ENCODE data around the gene TPRX2.

The TPRX2 gene

GRCh38 chr19:47820410-47820809 is 38.6 kb upstream of the TPRX2 start:
- Histone ChIP-seq H3K4me1 (no peaks in the 10 kb centered on the region), H3K27me3 (ENCODE audit: control insufficient read depth, insufficient read depth, low read length) (no peaks in the 10 kb centered on the region), H3K36me3 (ENCODE audit: control insufficient read depth, insufficient read depth, low read length) (no peaks in the 10 kb centered on the region), H3K4me2 (ENCODE audit: low read length) (no peak overlapping the region), H3K27ac (no peak overlapping the region), H2AFZ (no peak overlapping the region), H3K4me3 (ENCODE audit: low read depth, low read length) (no peak overlapping the region), H3K9me3 (ENCODE audit: control insufficient read depth, low read length) (no peaks in the 10 kb centered on the region), H3K79me2 (no peaks in the 10 kb centered on the region), H3K9ac (no peak overlapping the region)
- TF ChIP-seq CTCF (IDR thresholded peaks at IDR 0.05), result no peak

GRCh38 chr19:47821460-47822020 is 37.5 kb upstream of the TPRX2 start, which contains the start of gene CRX:
TSS of gene CRX (plus strand) at chr19:47821937. CDS start at chr19:47834444, 12,507 bp downstream.
- Histone ChIP-seq H3K27ac (no peak within 1 kb of the TSS), H3K9me3 (ENCODE audit: control insufficient read depth, low read length) (no peaks in the 10 kb centered on the region), H3K9ac (no peak within 1 kb of the TSS), H3K79me2 (no peaks in the 10 kb centered on the region), H3K4me1 (no peaks in the 10 kb centered on the region), H2AFZ (no peak within 1 kb of the TSS), H3K27me3 (ENCODE audit: control insufficient read depth, insufficient read depth, low read length) (no peaks in the 10 kb centered on the region), H3K4me2 (ENCODE audit: low read length) (no peak within 1 kb of the TSS), H3K36me3 (ENCODE audit: control insufficient read depth, insufficient read depth, low read length) (no peaks in the 10 kb centered on the region), H3K4me3 (ENCODE audit: low read depth, low read length) (no peak within 1 kb of the TSS)
- TF ChIP-seq CTCF (IDR thresholded peaks at IDR 0.05), result no peak

GRCh38 chr19:47824396-47824795 is 34.6 kb upstream of the TPRX2 start:
- Histone ChIP-seq H3K27me3 (ENCODE audit: control insufficient read depth, insufficient read depth, low read length) (no peaks in the 10 kb centered on the region), H3K4me3 (ENCODE audit: low read depth, low read length) (no peak overlapping the region), H3K36me3 (ENCODE audit: control insufficient read depth, insufficient read depth, low read length) (no peaks in the 10 kb centered on the region), H2AFZ (no peak overlapping the region), H3K9ac (no peak overlapping the region), H3K4me2 (ENCODE audit: low read length) (no peak overlapping the region), H3K27ac (no peak overlapping the region), H3K9me3 (ENCODE audit: control insufficient read depth, low read length) (no peaks in the 10 kb centered on the region), H3K79me2 (no peaks in the 10 kb centered on the region), H3K4me1 (no peaks in the 10 kb centered on the region)
- no peak for TF ChIP-seq CTCF (IDR thresholded peaks at IDR 0.05)

DNA sequence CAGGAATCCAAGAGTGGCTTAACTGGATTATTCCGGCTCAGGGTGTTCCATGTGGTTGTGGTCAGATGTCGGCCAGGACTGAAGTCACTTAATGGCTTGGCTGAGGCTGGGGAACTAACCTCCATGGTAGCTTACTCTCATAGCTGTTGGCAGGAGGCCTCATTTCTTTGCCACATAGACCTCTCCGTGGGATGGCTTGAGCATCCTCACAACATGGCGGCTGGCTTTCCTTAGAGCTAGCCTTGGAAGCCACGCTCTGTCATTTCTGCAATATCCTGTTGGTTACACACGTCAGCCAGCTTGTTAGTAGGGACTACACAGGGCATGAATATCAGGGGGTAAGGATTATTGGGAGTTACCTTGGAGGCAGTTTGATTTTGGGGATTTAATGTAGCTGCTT is 32.2 kb upstream of the TPRX2 start:
- Histone ChIP-seq H3K27me3 (ENCODE audit: control insufficient read depth, insufficient read depth, low read length) (no peaks in the 10 kb centered on the region), H2AFZ (no peak overlapping the region), H3K36me3 (ENCODE audit: control insufficient read depth, insufficient read depth, low read length) (no peaks in the 10 kb centered on the region), H3K4me3 (ENCODE audit: low read depth, low read length) (no peak overlapping the region), H3K79me2 (no peaks in the 10 kb centered on the region), H3K9me3 (ENCODE audit: control insufficient read depth, low read length) (no peaks in the 10 kb centered on the region), H3K4me2 (ENCODE audit: low read length) (no peak overlapping the region), H3K4me1 (no peaks in the 10 kb centered on the region), H3K9ac (no peak overlapping the region), H3K27ac (no peak overlapping the region)
- no peak for TF ChIP-seq CTCF (IDR thresholded peaks at IDR 0.05)

- H3K79me2 ChIP-seq, result no peaks in the 10 kb centered on the region
- H3K27ac ChIP-seq, result no peak overlapping the region
- no peak overlapping the region for H3K4me2 ChIP-seq (ENCODE audit: low read length)
- no peak overlapping the region for H3K4me3 ChIP-seq (ENCODE audit: low read depth, low read length)
- no peak for TF ChIP-seq CTCF (IDR thresholded peaks at IDR 0.05)
- H3K4me1 ChIP-seq, result no peaks in the 10 kb centered on the region
- no peaks in the 10 kb centered on the region for H3K27me3 ChIP-seq (ENCODE audit: control insufficient read depth, insufficient read depth, low read length)
- H3K9me3 ChIP-seq (ENCODE audit: control insufficient read depth, low read length), result no peaks in the 10 kb centered on the region
- H3K9ac ChIP-seq, result no peak overlapping the region
- H2AFZ ChIP-seq, result no peak overlapping the region
- no peaks in the 10 kb centered on the region for H3K36me3 ChIP-seq (ENCODE audit: control insufficient read depth, insufficient read depth, low read length)
Observed at GRCh38 chr19:47832723-47833122, 26.3 kb upstream of the TPRX2 start.
